Measurements from ENCODE around the gene MUC4.

- no peak for TF ChIP-seq CTCF (conservative IDR thresholded peaks at IDR 0.05)
- TF ChIP-seq ZFX (IDR thresholded peaks at IDR 0.05) = no peak
Measured at GRCh38 chr3:195761567-195762248, 50.0 kb downstream of the MUC4 start.
